Loucy (cell line): ENCODE results near the gene COL12A1.

ENCODE experiments used
- CTCF ChIP-seq: fragments of 200-600 bp; sonication (generic); conservative IDR thresholded peaks from 2 replicates; pipeline ENCODE4 v1.5.1; 2014; ENCODE audit warnings: mild to moderate bottlenecking, antibody characterized with exemption, low read length
- EZH2phosphoT487 ChIP-seq: fragments of 200-600 bp; IDR thresholded peaks from 2 replicates; pipeline ENCODE4 v1.6.1; 2018; ENCODE audit warnings: antibody characterized with exemption, mild to moderate bottlenecking, moderate library complexity, borderline replicate concordance

GRCh38 chr6:75203721-75204120 is 2.1 kb downstream of the COL12A1 start:
- no peak for TF ChIP-seq CTCF
- TF ChIP-seq EZH2phosphoT487, result no peak
